A549 (cell line): Measurements from ENCODE around the gene XAB2. TPM values are rescaled to one million over a fixed set of nuclear protein-coding genes. Genes with fewer than 3 reads are reported as not detected.

Experiments used
- ATAC-seq, 2 experiments: fragments of 200-7000 bp in 1 of 2; fragments of >200 bp in 1 of 2; cut with Nextera tagmentation in 1 of 2; cut with Tn5 transposase in 1 of 2; 3 replicates each; pipeline versions ENCODE4 v1.8.0 to v1.9.1; 2018 to 2020; ENCODE audit warnings: mild to moderate bottlenecking in 1 of 2, moderate library complexity in 1 of 2
- CTCF ChIA-PET: fragments of 300-600 bp; sonication (Branson Sonifier 250); formaldehyde crosslinking; extraction: SDS; loops from one replicate; lab custom pipeline; 2021; ENCODE audit warnings: antibody characterized with exemption, inconsistent platforms; lab: Yijun Ruan, JAX
- POLR2A ChIA-PET: fragments of 350-600 bp; formaldehyde crosslinking; extraction: SDS; loops from one replicate; lab custom pipeline; 2021; ENCODE audit warnings: antibody characterized with exemption, inconsistent platforms; lab: Yijun Ruan, JAX
- DNase-seq, 2 experiments: peaks; one replicate each; pipeline versions ENCODE4 v3.0.0 to v3.0.0-alpha.2; 2011 to 2016; ENCODE audit warnings: low read depth in 1 of 2, low spot score in 1 of 2
- FAIRE-seq: peaks from 2 replicates; lab custom pipeline; 2011; peaks lifted over from hg19 to GRCh38; lab: Jason Lieb, UNC
- H3K27ac ChIP-seq, 2 experiments: fragments of >200 bp; sonication (Bioruptor Twin); formaldehyde crosslinking; 3 replicates each; pipeline ENCODE4 v1.5.1; 2016 to 2017
- H3K4me1 ChIP-seq: fragments of >200 bp; sonication (Bioruptor Twin); formaldehyde crosslinking; 3 replicates; pipeline ENCODE4 v1.6.1; 2016
- H3K4me2 ChIP-seq: fragments of >200 bp; sonication (Bioruptor Twin); formaldehyde crosslinking; 3 replicates; pipeline ENCODE4 v1.6.1; 2016
- H3K4me3 ChIP-seq: fragments of >200 bp; sonication (Bioruptor Twin); formaldehyde crosslinking; 3 replicates; pipeline ENCODE4 v1.5.1; 2016
- H3K9me3 ChIP-seq: fragments of >200 bp; sonication (Bioruptor Twin); formaldehyde crosslinking; 3 replicates; pipeline ENCODE4 v1.6.1; 2016
- BCL3 ChIP-seq: fragments of >200 bp; sonication (Bioruptor Twin); formaldehyde crosslinking; IDR thresholded peaks from 3 replicates; pipeline ENCODE4 v1.6.1; 2016
- CHD2 ChIP-seq: fragments of 150-350 bp; IDR thresholded peaks from 2 replicates; pipeline ENCODE4 v1.6.1; 2014; ENCODE audit warnings: low read length; ENCODE audit not compliant: partially characterized antibody
- EHMT2 ChIP-seq: fragments of 200-600 bp; sonication (generic); IDR thresholded peaks from 2 replicates; pipeline ENCODE4 v1.6.1; 2016; ENCODE audit warnings: antibody characterized with exemption, low read depth, mild to moderate bottlenecking, moderate library complexity
- ESRRA ChIP-seq: fragments of 150-350 bp; IDR thresholded peaks from 2 replicates; pipeline ENCODE4 v1.6.1; 2014; ENCODE audit warnings: mild to moderate bottlenecking, low read length, borderline replicate concordance
- GATA3 ChIP-seq: IDR thresholded peaks from 2 replicates; pipeline ENCODE4 v1.6.1; 2012; ENCODE audit warnings: borderline replicate concordance
- HDAC2 ChIP-seq: fragments of 200-600 bp; sonication (generic); IDR thresholded peaks from 2 replicates; pipeline ENCODE4 v1.6.1; 2016
- JUN ChIP-seq, 2 experiments: fragments of >200 bp; sonication (Bioruptor Twin); formaldehyde crosslinking; IDR thresholded peaks; 2 replicates in 1 of 2; 3 replicates in 1 of 2; pipeline ENCODE4 v1.6.1; 2016 to 2017
- JUNB ChIP-seq: fragments of >200 bp; sonication (Bioruptor Twin); formaldehyde crosslinking; IDR thresholded peaks from 2 replicates; pipeline ENCODE4 v1.6.1; 2016
- KDM1A ChIP-seq: fragments of 200-600 bp; sonication (generic); IDR thresholded peaks from 2 replicates; pipeline ENCODE4 v1.6.1; 2016; ENCODE audit warnings: low read depth, mild to moderate bottlenecking
- KDM5A ChIP-seq: fragments of 200-600 bp; sonication (generic); IDR thresholded peaks from 2 replicates; pipeline ENCODE4 v1.6.1; 2016; ENCODE audit warnings: antibody characterized with exemption, mild to moderate bottlenecking
- MAX ChIP-seq: IDR thresholded peaks from 2 replicates; pipeline ENCODE4 v1.6.1; 2012
- MAZ ChIP-seq: fragments of 150-350 bp; IDR thresholded peaks from 2 replicates; pipeline ENCODE4 v1.6.1; 2014; ENCODE audit warnings: antibody characterized with exemption, low read depth, low read length, borderline replicate concordance
- PBX3 ChIP-seq: IDR thresholded peaks from 2 replicates; pipeline ENCODE4 v1.6.1; 2012
- PHF8 ChIP-seq: fragments of 200-600 bp; sonication (generic); IDR thresholded peaks from 2 replicates; pipeline ENCODE4 v1.6.1; 2016; ENCODE audit warnings: low read depth, mild to moderate bottlenecking, antibody characterized with exemption, moderate library complexity, borderline replicate concordance
- POLR2A ChIP-seq: IDR thresholded peaks from 2 replicates; pipeline ENCODE4 v1.6.1; 2012; ENCODE audit warnings: mild to moderate bottlenecking, low read length
- RARB ChIP-seq: fragments of 250-450 bp; sonication (Bioruptor Pico); IDR thresholded peaks from 2 replicates; pipeline ENCODE4 v1.8.0; 2021; ENCODE audit warnings: mild to moderate bottlenecking, moderate library complexity
- REST ChIP-seq: fragments of 200-600 bp; sonication (generic); IDR thresholded peaks from 2 replicates; pipeline ENCODE4 v1.6.1; 2016; ENCODE audit warnings: antibody characterized with exemption, mild to moderate bottlenecking, moderate library complexity
- WGBS: methylation state at CpG from one replicate; pipeline ENCODE4 v1.1.6; 2017; ENCODE audit errors: missing lambda C conversion rate; 5-methylcytosine and 5-hydroxymethylcytosine counted together
- polyA minus RNA-seq: library from RNA; depleted of rRNA, polyadenylated mRNA; stranded (reverse); fragments of >200 nt; gene quantifications from 2 replicates; pipeline ENCODE4 v1.2.3, GENCODE V29; 2011; rRNA and poly(A)+ RNA removed
- polyA plus RNA-seq, 4 experiments: library from polyadenylated mRNA; depleted of rRNA in 3 of 4; stranded (reverse); fragments of >200 nt; fragmentation: RNase III in 1 of 4; extraction: RNeasy Plus Mini Kit Qiagen cat#74134 plus additional on column Dnase treatment in 1 of 4; gene quantifications; 2 replicates in 3 of 4; 3 replicates in 1 of 4; pipeline ENCODE4 v1.2.3, GENCODE V29; 2011 to 2017

Gene XAB2
- 13.9 and 15.0 TPM in 2 replicates for polyA plus RNA-seq (2011; rRNA removed)
- polyA plus RNA-seq (2012; cell fraction: cytosol; rRNA removed) = 34.6 and 39.0 TPM in 2 replicates
- polyA plus RNA-seq (2012; cell fraction: nucleus; rRNA removed) = 124 and 162 TPM in 2 replicates
- 21.2 to 22.2 TPM (median 21.6 TPM) in 3 replicates for polyA plus RNA-seq (2017; fragmentation: RNase III; extraction: RNeasy Plus Mini Kit Qiagen cat#74134 plus additional on column Dnase treatment)
- polyA minus RNA-seq = 32.8 and 40.7 TPM in 2 replicates

- peak within 1 kb of the TSS; percentile 96 for H3K4me3 ChIP-seq
- DNase-seq (peak; percentile 96 to 98), FAIRE-seq (no peak), ATAC-seq (peak; percentile 97 to 98)
- peak within 1 kb of the TSS; percentile 88 to 90 for H3K27ac ChIP-seq
- H3K4me2 ChIP-seq = peak within 1 kb of the TSS; percentile 97
- WGBS = 0% methylated on average over 25 of the region's 40 CpGs
- peaks cover 14% of the 10 kb centered on the region; the same call in 1 of the 3 replicates for H3K4me1 ChIP-seq
- no peaks in the 10 kb centered on the region for H3K9me3 ChIP-seq
- ChIA-PET CTCF (interaction anchor here (0.6 to 2.4 kb wide), 4 partner anchors 23 to 314 kb away, joined by 3 to 7 read pairs (median 4); partner anchors contain the start of genes TIMM44 and TRAPPC5), POLR2A (interaction anchor here (0.5 to 1.1 kb wide), 6 partner anchors 10 to 132 kb away, joined by 3 to 4 read pairs (median 3); no protein-coding TSS in a partner anchor)
- peak; percentile 55 for TF ChIP-seq MAX
- no peak for TF ChIP-seq REST
- no peak for TF ChIP-seq JUNB
- TF ChIP-seq EHMT2 = no peak
- peak; percentile 70; the same call in 1 of the 2 replicates for TF ChIP-seq HDAC2
- TF ChIP-seq CHD2 = no peak
- peak; percentile 41; the same call in 1 of the 2 replicates for TF ChIP-seq PHF8
- TF ChIP-seq KDM1A = no peak
- TF ChIP-seq BCL3 = 0 out of 3 replicates have a peak, but pooled peaks have one; percentile 18
- peak in 1 of 2 experiments; percentile 61; a peak in 2 of 5 replicates for TF ChIP-seq JUN (IDR thresholded peaks at IDR 0.05)
- TF ChIP-seq PBX3 = peak; percentile 97
- TF ChIP-seq POLR2A = peak; percentile 39
- peak; percentile 97 for TF ChIP-seq KDM5A
- TF ChIP-seq, all 56 proteins: peak for 8
Observed at GRCh38 chr19:7629347-7630054, at the start of gene XAB2, which contains the start of gene PET100. XAB2 (minus strand) TSS chr19:7629545; CDS start chr19:7629527, 18 bp downstream. PET100 (plus strand) TSS chr19:7629793; CDS start chr19:7629834, 41 bp downstream.

GRCh38 chr19:7677669-7678311 lies 48.4 kb upstream of the XAB2 start:
- 58% methylated on average over 9 of the region's 12 CpGs for WGBS
- TF ChIP-seq PBX3 (no peak), BCL3 (no peak), RARB (CRISPR knock-in tag) (no peak), MAZ (no peak), REST (no peak), ESRRA (no peak), GATA3 (no peak)
- H3K4me3 ChIP-seq = no peak overlapping the region
- FAIRE-seq = no peak
- no peak overlapping the region for H3K4me2 ChIP-seq
- H3K4me1 ChIP-seq = peaks cover 10% of the 10 kb centered on the region; the same call in 2 of the 3 replicates
- peak in 1 of 2 experiments; percentile 20; a peak in 1 of 6 replicates for ATAC-seq
- H3K9me3 ChIP-seq = peaks cover 5% of the 10 kb centered on the region; the same call in 1 of the 3 replicates
- ChIA-PET CTCF (interaction anchor here (0.7 to 1.9 kb wide), 8 partner anchors 21 to 122 kb away, joined by 3 to 7 read pairs (median 4); no protein-coding TSS in a partner anchor), POLR2A (no interaction called here)
- H3K27ac ChIP-seq = no peak overlapping the region
- no peak for DNase-seq
